HG03108 (cell line): ENCODE data around the gene ULBP3.

Source experiments
- ATAC-seq: cut with Tn5 transposase; IDR thresholded peaks from one replicate; pipeline ENCODE4 v1.9.1; 2021; ENCODE audit warnings: moderate library complexity; ENCODE audit not compliant: unreplicated experiment

ULBP3 gene

GRCh38 chr6:150068720-150069648 is at the start of gene ULBP3:
Gene ULBP3, minus strand, starts transcription at chr6:150069121. Its CDS starts 55 bp downstream, at chr6:150069066.
- peak; percentile 71 for ATAC-seq

- no peak for ATAC-seq
These were observed 49.7 kb upstream of the ULBP3 start for GRCh38 chr6:150118627-150119026.

GRCh38 chr6:150118203-150118602 is 49.3 kb upstream of the ULBP3 start:
- ATAC-seq, result no peak

- ATAC-seq, result no peak
These were observed 47.4 kb upstream of the ULBP3 start for GRCh38 chr6:150116200-150116800.

- ATAC-seq, result no peak
These were observed 46.8 kb upstream of the ULBP3 start for GRCh38 chr6:150115769-150116168.

- no peak for ATAC-seq
These were observed 43.3 kb upstream of the ULBP3 start for GRCh38 chr6:150112233-150112632.

GRCh38 chr6:150102750-150103270 is 33.9 kb upstream of the ULBP3 start:
- ATAC-seq, result no peak

GRCh38 chr6:150100745-150101144 is 31.8 kb upstream of the ULBP3 start:
- ATAC-seq, result no peak

GRCh38 chr6:150099953-150100352 is 31.0 kb upstream of the ULBP3 start:
- no peak for ATAC-seq

GRCh38 chr6:150099546-150099945 is 30.6 kb upstream of the ULBP3 start:
- no peak for ATAC-seq

GRCh38 chr6:150098155-150098554 is 29.2 kb upstream of the ULBP3 start:
- ATAC-seq, result no peak

GRCh38 chr6:150093397-150093796 is 24.5 kb upstream of the ULBP3 start:
- no peak for ATAC-seq

- ATAC-seq, result no peak
These were observed 22.6 kb upstream of the ULBP3 start for GRCh38 chr6:150091476-150091875.

GRCh38 chr6:150090328-150090727 is 21.4 kb upstream of the ULBP3 start:
- ATAC-seq, result no peak

GRCh38 chr6:150088481-150089154 is 19.7 kb upstream of the ULBP3 start:
- no peak for ATAC-seq

GRCh38 chr6:150087336-150087735 is 18.4 kb upstream of the ULBP3 start:
- ATAC-seq, result no peak

- no peak for ATAC-seq
These were observed 17.1 kb upstream of the ULBP3 start for GRCh38 chr6:150086026-150086425.

- ATAC-seq, result no peak
These were observed 15.5 kb upstream of the ULBP3 start for GRCh38 chr6:150084426-150084825.

- no peak for ATAC-seq
These were observed 14.9 kb upstream of the ULBP3 start for GRCh38 chr6:150083839-150084238.

- no peak for ATAC-seq
These were observed 12.8 kb upstream of the ULBP3 start for GRCh38 chr6:150081702-150082101.

GRCh38 chr6:150079604-150080003 is 10.7 kb upstream of the ULBP3 start:
- no peak for ATAC-seq
